GM04503 (cell line): Measurements from ENCODE around the gene CDK5R2.

Experiments
- DNase-seq: peaks from one replicate; pipeline ENCODE4 v3.0.0-alpha.2; 2012; ENCODE audit warnings: low read depth

Gene CDK5R2

DNA sequence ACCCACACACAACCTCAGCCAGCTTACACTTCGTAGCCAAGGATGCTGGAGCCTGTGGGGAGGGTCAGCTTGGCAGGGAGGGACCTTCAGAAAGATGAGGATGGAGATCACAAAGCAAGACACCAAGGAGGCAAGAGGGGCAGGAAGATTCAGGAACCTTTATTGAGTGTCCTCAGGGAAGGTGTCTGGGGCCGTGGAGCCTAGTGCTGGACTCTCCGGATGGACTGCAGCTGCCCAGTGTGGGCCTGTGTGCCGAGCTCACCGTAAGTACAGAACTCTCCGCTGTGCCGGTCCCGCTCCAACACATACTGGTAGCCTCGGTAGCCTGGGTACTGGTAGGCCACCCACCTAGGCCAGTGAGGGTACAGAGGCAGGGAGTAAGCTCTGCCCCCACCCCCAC is 30.6 kb downstream of the CDK5R2 start:
- DNase-seq = no peak

DNA sequence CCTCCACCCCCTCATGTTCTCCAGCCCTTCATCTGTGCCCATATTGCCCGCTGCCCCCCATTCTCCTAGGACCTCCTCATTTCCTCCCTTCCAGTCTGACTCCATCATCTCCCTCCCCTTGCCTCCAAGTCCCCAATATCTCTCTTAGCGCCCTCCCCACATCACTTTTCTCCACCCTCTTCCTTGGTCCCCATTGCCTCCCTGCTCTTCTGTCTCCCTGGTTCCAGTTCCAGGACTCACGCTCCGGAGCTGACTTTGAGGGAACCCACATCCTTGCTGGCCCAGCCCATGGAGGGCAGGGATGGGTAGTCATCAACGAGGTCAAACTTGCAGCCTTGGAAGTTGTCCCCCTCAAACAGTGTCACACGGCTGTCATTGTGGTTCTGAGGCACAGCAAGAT is 31.1 kb downstream of the CDK5R2 start:
- no peak for DNase-seq

GRCh38 chr2:218991674-218992168 is 32.3 kb downstream of the CDK5R2 start:
- no peak for DNase-seq

DNA sequence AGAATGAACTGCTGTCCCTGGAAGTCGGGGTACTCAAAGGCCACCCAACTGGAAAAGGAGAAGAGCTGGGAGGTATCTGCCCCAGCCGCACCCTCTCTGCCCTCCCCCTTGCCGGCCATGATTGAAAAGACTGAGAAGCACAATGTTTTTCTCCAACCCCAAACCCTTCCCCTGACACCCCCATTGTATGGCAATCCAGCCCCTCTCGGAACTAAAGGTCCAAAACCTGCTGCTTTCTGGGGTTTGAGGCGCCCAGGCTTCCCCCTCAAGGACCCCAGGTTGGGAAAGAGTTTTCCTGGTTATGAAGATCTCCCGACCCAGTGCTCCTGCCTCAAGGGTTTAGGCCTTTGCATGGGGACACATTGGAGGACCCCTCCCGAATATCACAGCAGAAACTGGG is 32.7 kb downstream of the CDK5R2 start:
- DNase-seq = no peak

DNA sequence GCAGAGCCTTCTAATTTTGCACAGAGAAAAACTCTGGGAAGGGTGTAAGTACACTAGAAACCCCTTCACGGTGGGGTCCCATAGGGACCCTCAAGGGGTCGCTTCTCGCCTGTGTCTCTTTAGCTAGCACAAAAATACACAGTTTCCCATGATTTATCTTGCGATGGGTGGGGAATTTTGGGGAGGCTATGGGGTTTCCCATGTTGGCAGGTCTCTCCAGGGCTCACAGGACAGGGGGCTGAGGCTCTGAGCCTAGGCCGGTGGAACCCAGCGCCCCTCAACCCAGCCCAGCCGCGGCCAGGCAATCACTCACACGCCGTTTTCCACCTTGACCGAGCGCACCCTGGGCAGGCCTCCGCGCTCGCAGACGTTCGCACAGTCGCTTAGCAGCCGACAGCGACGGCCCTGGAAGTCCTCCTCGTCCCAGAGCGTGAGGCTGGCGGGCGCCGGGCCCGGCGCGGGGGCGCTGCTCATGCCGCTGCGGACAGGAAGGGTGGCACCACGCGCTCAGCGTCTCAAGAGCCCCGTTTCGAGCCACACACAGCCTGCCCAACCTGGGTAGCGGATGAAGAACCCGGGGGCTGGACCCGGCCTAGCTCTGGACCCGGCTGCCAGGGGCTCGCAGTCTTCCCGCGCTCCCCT is 33.4 kb downstream of the CDK5R2 start:
- no peak for DNase-seq

DNA sequence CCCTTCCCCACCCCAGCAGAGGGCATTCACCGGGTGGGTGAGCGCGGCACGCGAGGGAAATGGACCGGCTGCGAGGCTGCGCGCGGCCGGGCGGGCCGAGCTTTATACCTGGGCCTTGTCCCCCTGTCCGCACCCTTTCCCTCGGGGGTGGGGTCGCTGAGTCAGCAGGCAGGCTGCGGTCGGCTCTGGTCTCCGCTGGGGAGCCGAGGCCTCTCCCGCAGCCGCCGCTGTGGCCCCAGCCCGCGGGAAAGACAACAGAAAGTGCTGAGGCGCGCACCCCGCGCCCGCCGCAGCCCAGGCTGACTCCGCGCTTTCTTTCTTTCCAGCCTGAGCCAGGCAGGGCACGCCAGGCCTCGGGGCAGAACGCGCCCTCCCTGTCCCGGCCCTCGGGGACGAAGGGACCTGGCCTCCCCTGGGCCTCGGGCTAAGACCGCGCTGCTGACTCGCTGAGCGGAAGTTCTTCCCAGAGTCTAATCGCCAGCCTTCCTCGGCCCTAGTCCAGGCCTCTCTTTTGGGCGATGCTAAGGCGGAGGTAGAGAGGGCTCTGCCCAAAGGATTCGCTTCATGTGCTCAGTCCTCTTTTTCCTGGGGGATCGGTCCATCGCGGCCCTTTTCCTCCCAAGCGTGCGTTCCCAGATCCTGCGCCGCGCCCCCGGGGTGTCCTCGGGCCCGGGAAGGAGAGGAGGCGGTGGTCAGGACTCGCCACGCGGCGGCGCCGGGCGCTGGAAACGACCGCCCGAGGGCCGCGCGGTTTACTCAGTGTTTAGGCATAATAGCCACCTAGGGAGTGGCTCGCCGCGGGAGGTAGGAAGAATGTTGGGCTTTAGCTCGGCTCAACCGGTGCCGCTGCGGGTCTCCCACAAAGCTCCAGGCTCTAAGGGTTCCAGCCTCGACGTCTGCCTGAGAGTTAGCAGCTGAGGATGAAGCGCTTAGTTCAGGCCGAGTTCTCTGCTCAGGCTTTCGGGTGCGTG is 34.2 kb downstream of the CDK5R2 start, which contains the start of gene CRYBA2:
Gene CRYBA2, minus strand, starts transcription at position 78 of the 971 bp plus-strand sequence. CDS start 246 bp downstream, outside the sequence.
- DNase-seq = no peak

DNA sequence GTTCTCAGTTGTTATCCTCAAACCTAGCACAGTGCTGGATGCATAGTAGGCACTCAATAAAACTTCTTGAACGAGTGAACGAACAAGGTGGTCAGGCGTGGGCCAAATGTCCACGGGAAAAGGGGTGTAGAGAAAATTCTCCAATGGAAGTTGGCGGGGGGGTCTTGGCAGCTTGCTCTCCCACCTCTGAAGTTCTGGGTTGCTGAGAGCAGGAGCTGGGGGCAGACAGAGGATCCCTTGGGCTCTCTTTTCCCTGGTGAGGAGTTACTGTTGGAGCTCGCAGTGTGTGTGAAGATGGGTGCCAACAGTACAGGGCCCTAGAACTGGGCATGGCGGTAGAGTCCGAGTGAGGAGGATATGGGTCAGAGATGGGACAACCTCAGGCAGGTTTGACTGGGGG is 36.1 kb downstream of the CDK5R2 start:
- DNase-seq = no peak

GRCh38 chr2:218995972-218996711 is 36.7 kb downstream of the CDK5R2 start:
- DNase-seq = no peak

GRCh38 chr2:218996937-218997336 is 37.5 kb downstream of the CDK5R2 start:
- DNase-seq = no peak

GRCh38 chr2:218997731-218998130 is 38.3 kb downstream of the CDK5R2 start:
- no peak for DNase-seq

- no peak for DNase-seq
These were observed 39.0 kb downstream of the CDK5R2 start for GRCh38 chr2:218998414-218999002.

DNA sequence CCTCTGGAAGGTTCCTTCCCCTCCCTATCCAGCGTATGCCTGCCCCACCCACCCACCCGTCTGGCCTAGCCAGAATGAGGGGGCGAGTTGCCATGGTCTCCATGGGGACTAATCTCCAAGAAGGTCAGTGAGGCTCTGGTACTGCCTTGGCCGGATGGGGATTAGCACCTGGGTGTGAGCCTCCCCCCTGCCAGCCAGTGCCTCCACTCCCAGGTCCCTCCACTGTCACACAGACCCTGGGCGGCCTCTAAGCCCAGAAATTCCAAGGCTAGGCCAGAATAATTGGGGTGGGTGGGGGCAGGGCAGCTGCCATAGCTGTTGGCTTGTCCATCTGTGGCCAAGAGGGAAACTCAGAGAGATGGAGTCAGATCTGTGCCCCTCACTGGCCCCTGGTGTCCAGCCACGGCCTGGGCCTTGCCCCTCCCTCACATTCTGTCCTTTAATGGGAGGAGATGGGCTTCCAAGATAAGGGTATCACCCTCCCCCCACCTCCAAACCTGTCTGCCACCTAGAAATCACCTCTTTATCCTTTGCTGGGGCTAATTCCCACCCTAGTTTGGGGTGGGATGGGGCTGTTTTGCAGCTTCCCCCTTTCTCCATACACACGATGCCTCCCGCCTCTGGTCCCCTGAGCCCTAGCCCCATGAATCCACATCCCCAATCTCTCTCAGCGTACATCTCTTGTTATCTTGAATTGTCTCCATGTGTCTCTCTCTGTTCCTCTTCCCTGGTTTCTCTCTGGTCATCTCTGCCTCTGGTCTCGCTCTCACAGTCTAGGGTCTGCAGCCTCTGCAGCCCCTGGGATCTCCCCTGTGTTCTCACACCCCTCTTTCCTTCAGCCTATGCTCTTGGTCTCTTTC is 39.8 kb downstream of the CDK5R2 start:
- DNase-seq = no peak

DNA sequence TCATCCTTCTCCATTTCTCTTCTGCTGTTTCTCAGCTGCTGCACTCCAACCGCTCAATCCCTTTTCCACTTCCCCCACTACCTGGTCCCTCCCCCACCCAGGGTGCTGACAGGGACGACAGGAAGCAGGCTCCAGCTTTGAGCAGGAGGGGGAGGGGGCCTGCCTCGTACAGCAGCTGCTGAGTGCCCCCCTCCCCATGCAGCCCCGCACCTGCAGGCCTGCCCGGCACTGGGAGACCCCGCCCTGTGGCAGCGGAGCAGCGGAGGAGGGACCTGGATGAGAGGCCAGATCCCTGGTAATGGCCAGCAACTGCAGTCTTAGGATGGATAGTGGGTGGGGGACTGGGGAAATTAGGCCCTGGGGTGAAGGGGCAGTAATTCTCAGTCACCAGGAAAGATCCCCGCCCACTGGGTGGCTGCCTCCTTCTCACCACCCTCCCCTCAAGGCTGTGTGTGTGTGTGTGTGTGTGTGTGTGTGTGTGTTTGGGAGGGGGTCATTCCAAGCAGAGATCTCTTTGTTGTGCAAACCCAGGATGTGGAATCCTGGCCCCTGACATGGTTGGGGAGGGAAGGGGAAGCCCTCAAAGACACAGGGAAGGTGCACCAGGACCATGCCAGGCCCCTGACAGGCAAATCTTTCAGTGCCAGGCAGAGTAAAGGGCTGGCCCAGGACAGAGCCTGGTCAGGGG is 40.6 kb downstream of the CDK5R2 start:
- DNase-seq = no peak

DNA sequence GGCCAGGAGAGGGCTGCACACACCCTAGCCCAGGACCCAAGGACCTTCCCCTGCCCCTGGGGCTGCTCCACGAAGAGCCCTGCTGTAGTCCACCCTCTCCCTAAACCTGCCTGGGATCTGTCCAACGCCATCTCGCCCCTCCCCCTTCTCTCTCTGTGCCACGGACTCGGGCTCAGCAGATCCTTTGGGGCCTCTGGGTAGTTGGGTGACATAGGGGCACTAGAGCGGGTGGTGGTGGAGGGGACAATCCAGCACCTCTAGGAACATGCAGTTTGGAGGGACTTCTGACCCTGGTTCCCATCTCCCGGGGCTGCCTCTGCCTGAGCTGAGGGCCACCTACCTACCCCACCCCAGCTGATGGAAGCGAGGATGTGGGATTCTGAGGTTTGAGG is 41.1 kb downstream of the CDK5R2 start:
- DNase-seq = no peak

DNA sequence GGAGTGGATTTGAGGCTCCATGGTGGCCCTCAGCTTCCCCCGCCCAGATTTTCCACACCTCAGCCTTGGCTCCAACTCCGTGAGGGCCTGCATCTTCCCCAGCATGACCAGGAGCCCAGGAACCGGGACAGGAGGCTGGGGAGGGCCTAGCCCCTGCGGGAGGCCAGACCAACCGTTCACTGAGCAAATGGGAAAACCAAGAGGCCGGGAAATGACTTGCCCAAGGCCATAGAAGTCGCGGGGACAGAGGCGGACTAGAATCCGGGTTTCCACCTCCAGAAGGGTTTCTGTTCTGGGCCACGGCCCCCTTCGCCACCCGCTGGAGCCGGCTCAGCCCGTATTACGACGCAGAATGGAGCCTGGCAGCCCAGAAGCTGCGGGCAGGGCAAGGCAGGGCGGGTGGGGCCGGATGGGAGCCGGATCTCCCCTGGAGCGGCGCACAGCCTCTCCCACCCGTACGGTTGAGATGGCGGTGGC is 41.7 kb downstream of the CDK5R2 start:
- no peak for DNase-seq

GRCh38 chr2:219001577-219002394 is 42.3 kb downstream of the CDK5R2 start:
- DNase-seq = no peak

DNA sequence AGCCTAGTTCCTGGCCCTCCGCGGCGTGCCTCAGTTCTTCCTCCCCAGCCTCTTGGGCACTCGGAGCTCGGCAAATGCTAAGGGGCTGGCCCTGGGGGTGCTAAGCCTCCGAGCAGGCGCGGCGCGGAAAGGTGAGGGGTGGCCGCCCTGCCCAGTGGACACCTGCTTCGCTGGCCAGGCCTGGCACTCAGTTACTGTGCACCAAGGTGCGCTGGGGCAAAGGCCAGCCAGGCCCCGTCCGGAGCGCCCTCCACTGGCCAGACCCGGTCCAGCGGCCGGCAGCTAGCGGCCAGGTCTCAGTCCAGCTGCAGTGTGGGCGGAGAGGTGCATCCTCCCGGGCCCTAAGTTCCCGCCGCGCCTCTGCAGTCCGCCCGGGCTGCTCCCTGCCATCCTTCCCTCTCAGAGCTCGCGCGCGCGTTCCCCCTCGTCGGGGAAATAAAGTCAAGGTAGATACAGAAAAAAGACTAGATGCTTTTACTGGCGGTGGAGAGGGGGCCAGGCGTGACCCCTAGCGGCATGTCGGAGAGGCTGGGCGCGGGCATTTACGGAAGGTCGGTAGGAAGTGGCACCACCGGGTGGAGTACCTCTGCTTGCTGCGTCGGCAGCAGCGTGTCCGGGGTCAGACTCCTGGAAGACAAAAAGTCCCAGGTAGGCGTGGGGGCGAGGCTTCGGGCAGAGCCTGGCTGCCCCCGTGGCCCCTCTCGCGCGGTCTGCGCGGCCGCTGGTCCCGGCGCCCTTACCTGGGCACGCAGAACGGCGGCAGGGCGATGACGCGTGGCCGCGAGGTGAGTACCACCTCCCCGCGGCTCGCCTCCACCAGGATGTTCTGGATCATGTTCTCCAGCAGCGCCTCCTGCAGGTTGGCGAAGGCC is 43.2 kb downstream of the CDK5R2 start:
- DNase-seq = no peak

- DNase-seq = no peak
These were observed 43.8 kb downstream of the CDK5R2 start for GRCh38 chr2:219003267-219003634.
